ENCODE data around the gene HK1. TPM values are rescaled to one million over a fixed set of nuclear protein-coding genes. Genes with fewer than 3 reads are reported as not detected.

Gene HK1
- total RNA-seq, 1 donor from 2014 or later: 106 TPM

DNA sequence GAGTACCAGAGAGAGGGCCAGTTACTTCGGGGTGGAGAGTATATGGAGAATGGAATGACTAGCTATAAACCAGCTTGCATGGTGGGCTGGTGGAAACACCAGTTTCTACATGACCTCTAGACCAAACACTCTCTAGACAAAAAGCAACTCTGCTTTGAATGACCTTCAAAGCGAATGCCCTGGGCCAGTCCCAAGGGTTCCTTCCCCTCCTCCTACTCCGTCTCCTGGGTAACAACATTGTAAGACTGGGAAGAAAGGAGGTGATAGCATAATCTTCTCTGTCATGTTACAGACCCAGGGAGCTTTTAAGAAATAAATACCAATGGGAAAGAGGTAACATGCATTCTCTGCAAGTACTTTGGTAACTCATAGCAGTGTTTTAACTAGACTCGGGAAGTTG, 7.4 kb downstream of the HK1 start:
- no peaks in the 10 kb centered on the region for H3K9me3 ChIP-seq
- no peak for DNase-seq (ENCODE audit: extremely low spot score in 2 of 2)
- H3K27me3 ChIP-seq: no peaks in the 10 kb centered on the region
- intact Hi-C loops (cut with DNase I): no loop called here
- no peak overlapping the region for H3K27ac ChIP-seq
- H3K4me1 ChIP-seq: no peaks in the 10 kb centered on the region
- H3K36me3 ChIP-seq: no peaks in the 10 kb centered on the region
- H3K4me3 ChIP-seq: no peak overlapping the region
- no peak for TF ChIP-seq POLR2AphosphoS5 (IDR thresholded peaks at IDR 0.05; ENCODE audit: insufficient read depth in 1 of 2, low read depth in 1 of 2)
- TF ChIP-seq, protein P1, sequence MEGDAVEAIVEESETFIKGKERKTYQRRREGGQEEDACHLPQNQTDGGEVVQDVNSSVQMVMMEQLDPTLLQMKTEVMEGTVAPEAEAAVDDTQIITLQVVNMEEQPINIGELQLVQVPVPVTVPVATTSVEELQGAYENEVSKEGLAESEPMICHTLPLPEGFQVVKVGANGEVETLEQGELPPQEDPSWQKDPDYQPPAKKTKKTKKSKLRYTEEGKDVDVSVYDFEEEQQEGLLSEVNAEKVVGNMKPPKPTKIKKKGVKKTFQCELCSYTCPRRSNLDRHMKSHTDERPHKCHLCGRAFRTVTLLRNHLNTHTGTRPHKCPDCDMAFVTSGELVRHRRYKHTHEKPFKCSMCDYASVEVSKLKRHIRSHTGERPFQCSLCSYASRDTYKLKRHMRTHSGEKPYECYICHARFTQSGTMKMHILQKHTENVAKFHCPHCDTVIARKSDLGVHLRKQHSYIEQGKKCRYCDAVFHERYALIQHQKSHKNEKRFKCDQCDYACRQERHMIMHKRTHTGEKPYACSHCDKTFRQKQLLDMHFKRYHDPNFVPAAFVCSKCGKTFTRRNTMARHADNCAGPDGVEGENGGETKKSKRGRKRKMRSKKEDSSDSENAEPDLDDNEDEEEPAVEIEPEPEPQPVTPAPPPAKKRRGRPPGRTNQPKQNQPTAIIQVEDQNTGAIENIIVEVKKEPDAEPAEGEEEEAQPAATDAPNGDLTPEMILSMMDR (IDR thresholded peaks at IDR 0.05): no peak
- TF ChIP-seq POLR2A (IDR thresholded peaks at IDR 0.05): no peak

DNA sequence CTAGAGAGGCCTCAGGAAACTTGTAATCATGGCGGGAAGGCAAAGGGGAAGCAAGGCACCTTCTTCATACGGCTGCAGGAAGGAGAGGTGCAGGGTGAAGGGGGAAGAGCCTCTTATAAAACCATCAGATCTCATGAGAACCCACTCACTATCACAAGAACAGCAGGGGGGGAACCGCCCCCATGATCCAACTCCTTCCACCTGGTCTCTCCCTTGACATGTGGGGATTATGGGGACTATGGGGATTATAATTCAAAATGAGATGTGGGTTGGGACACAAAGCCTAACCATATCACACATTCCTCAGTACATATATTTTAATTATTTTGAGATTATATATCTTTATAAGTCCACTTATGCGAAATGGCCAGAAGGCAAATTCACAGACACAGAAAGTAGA, 8.9 kb downstream of the HK1 start:
- no peak overlapping the region for H3K4me3 ChIP-seq
- H3K36me3 ChIP-seq: no peaks in the 10 kb centered on the region
- no peak overlapping the region for H3K27ac ChIP-seq
- TF ChIP-seq POLR2A (IDR thresholded peaks at IDR 0.05): no peak
- TF ChIP-seq, protein P1 (IDR thresholded peaks at IDR 0.05): no peak
- no peak for TF ChIP-seq POLR2AphosphoS5 (IDR thresholded peaks at IDR 0.05; ENCODE audit: insufficient read depth in 1 of 2, low read depth in 1 of 2)
- no peaks in the 10 kb centered on the region for H3K4me1 ChIP-seq
- intact Hi-C loops (cut with DNase I): no loop called here
- H3K27me3 ChIP-seq: no peaks in the 10 kb centered on the region
- H3K9me3 ChIP-seq: no peaks in the 10 kb centered on the region
- DNase-seq (ENCODE audit: extremely low spot score in 2 of 2): no peak

DNA sequence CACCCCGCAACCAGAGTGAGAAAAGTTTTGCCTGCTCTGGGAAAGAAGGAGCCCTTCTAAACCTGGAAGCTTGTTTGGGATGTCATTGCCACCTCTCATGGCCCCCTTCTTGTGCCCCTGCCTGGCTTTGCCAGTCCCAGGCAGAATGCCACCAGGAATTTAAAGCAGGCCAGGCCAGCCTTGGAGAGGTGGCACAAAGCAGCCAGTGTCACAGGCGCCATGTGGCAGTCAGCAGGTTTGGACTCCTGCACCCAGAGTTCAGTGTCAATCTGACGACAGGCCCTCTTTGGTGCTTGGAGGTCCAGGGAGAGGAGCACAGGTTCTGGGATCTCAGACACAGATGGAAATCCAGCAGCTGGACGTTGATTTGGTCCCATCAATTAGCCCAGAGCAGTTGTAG, 12.7 kb downstream of the HK1 start:
- Histone ChIP-seq H3K4me1 (no peaks in the 10 kb centered on the region), H3K9me3 (no peaks in the 10 kb centered on the region), H3K4me3 (no peak overlapping the region), H3K36me3 (no peaks in the 10 kb centered on the region), H3K27me3 (no peaks in the 10 kb centered on the region), H3K27ac (no peak overlapping the region)
- intact Hi-C loops (cut with DNase I): no loop called here
- DNase-seq (ENCODE audit: extremely low spot score in 2 of 2): no peak
- TF ChIP-seq POLR2A (IDR thresholded peaks at IDR 0.05): no peak
- no peak for TF ChIP-seq POLR2AphosphoS5 (IDR thresholded peaks at IDR 0.05; ENCODE audit: insufficient read depth in 1 of 2, low read depth in 1 of 2)
- TF ChIP-seq, protein P1 (IDR thresholded peaks at IDR 0.05): no peak

DNA sequence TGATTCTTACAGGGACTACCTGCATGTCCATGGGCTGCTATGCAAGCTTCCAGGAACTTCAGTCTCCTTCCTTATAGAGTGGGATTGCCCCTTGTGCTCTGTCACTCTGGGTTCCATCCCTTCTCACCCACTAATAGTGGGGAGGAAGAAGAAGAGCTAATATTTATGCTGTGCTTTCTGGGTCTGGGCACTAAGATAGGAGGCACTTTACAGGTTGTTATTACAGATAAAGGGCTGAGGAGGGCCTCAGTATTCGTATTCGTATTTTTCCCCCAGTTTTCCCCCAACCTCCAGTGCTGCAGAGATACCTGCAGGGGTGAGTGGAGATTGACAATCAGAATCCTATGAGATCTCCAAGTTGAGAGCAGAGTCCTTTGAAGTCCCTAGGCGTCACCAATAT, 14.2 kb downstream of the HK1 start:
- intact Hi-C loops (cut with DNase I): no loop called here
- no peaks in the 10 kb centered on the region for H3K4me1 ChIP-seq
- no peak overlapping the region for H3K27ac ChIP-seq
- H3K27me3 ChIP-seq: no peaks in the 10 kb centered on the region
- H3K4me3 ChIP-seq: no peak overlapping the region
- H3K9me3 ChIP-seq: no peaks in the 10 kb centered on the region
- no peak for TF ChIP-seq POLR2A (IDR thresholded peaks at IDR 0.05)
- TF ChIP-seq, protein P1 (IDR thresholded peaks at IDR 0.05): no peak
- TF ChIP-seq POLR2AphosphoS5 (IDR thresholded peaks at IDR 0.05; ENCODE audit: insufficient read depth in 1 of 2, low read depth in 1 of 2): no peak
- no peaks in the 10 kb centered on the region for H3K36me3 ChIP-seq
- DNase-seq (ENCODE audit: extremely low spot score in 2 of 2): no peak

DNA sequence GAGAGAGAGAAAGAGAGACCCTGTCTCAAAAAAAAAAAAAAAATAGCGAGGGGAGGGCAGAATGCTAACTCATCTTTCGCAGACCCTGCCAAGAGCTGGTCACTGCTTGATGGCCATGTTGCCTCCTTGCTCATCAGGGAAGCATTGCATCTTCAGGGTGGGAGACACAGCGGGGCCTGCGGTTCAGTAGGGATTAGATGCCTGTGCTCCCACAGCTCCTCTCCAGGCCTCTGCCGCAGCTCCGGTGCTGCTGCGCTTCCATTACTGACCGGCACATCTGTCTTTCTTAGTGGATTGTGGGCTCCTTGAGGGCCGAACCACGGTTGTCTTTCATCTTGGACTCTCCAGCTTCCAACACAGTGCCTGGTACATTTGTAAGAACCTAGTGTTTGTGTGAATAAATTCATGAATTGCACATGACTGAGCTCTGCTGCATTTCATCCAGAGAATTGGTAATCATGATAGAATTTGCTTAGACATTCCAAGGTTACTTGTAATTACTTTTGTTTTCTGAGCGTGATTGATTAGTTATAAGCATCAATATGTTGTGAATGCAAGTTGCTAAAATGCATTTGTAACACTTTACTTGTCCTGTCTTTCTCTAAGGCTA, 16.8 kb downstream of the HK1 start:
- Histone ChIP-seq H3K36me3 (no peaks in the 10 kb centered on the region), H3K9me3 (no peaks in the 10 kb centered on the region), H3K4me3 (no peak overlapping the region), H3K4me1 (no peaks in the 10 kb centered on the region), H3K27ac (no peak overlapping the region), H3K27me3 (no peaks in the 10 kb centered on the region)
- DNase-seq (ENCODE audit: extremely low spot score in 2 of 2): no peak
- intact Hi-C loops (cut with DNase I): no loop called here
- TF ChIP-seq, protein P1 (IDR thresholded peaks at IDR 0.05): no peak
- no peak for TF ChIP-seq POLR2A (IDR thresholded peaks at IDR 0.05)
- no peak for TF ChIP-seq POLR2AphosphoS5 (IDR thresholded peaks at IDR 0.05; ENCODE audit: insufficient read depth in 1 of 2, low read depth in 1 of 2)
